Suppressor macrophage treated with lipopolysaccharide for 1 hour (primary cell): ENCODE data around the gene GAB1.

ENCODE experiments used
- DNase-seq, 3 donors: peaks; one replicate each; pipeline ENCODE4 v3.0.0-alpha.2; 2020 to 2022

The GAB1 gene

DNA sequence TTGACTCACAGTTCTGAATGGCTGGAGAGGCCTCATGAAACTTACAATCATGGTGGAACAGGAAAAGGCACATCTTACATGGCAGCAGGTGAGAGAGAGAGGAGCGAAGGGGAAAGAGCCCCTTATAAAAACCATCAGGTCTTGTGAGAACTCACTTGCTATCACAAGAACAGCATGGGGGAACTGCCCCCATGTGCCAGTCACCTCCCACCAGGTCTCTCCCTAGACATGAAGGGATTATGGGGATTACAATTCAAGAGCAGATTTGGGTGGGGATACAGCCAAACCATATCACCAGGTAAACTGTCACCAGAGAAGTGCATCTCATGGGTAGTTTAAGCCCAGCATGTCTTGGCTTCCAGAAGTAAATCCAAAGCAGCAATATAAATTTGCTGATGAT, 169.4 kb downstream of the GAB1 start:
- no peak for DNase-seq

DNA sequence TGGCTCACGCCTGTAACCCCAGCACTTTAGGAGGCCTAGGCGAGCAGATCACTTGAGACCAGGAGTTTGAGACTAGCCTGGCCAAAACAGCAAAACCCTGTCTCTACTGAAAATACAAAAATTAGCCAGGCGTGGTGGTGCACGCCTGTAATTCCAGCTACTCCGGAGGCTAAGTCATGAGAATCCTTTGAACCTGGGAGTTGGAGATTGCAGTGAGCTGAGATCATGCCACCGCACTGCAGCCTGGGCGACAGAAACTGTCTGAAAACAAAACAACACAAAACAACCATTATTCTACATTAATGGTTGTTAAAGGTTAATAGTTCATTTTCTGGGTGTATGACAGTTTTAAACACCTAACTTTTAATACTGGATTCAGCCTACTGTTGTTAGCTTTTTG, 175.2 kb downstream of the GAB1 start:
- no peak for DNase-seq

DNA sequence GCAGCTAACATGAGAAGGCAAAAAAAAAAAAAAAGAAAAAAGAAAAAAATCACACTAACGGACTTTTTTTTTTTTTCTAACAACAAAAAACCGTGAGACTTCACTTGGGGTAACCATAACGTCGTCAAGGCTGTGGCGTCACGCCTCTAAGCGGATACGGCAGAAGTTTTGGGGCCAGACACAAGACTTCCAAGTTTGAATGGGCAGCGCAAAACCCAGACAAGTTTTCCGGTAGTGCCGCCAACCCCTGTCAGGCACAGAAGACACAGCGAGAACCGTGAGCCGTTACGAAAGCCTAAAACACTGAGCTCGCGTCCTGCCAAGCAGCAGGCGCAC, 176.3 kb downstream of the GAB1 start:
- DNase-seq: peak in 2 of 3 donors; percentile 91 to 92

DNA sequence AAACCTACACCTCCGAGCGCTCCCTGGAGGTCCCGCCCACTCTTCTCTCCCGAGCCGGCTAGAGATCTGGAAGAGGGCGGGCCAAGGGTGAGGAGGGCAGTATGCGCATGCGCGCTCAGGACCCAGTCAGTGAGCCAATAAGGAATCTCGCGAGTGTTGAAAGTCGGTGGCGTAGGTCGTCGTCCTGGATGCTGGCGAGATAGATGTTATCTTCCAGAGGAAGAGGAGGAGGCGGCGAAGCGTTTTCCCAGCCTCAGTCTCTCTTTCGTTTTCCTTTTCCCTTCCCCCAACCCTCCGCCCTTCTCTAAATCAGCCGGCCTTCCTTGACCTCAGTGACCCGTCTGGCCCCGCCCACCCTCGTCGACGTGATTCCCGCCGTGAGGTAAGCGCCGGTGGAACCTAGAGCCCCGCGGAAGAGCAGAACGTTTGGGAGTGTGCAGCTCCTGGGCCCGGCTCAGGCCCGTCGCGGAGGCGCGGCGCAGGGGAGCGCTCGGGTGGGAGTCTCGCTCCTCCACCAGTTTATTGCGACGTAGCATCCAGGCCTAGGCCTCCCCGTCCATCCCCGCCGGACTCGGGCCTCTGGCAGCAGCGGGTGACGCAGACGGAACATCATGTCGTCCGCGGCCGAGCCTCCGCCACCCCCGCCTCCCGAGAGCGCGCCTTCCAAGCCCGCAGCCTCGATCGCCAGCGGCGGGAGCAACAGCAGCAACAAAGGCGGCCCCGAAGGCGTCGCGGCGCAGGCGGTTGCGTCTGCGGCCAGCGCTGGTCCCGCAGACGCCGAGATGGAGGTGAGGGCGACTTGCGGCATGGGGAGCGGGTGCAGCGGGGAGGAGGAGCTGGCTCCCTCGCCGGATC, 176.9 kb downstream of the GAB1 start, which contains the start of gene SMARCA5:
SMARCA5 (plus strand) TSS at position 389 of the 855 bp plus-strand sequence; CDS start at position 612, 223 bp downstream.
- DNase-seq: peak; percentile 98 to 100 (median 99)

DNA sequence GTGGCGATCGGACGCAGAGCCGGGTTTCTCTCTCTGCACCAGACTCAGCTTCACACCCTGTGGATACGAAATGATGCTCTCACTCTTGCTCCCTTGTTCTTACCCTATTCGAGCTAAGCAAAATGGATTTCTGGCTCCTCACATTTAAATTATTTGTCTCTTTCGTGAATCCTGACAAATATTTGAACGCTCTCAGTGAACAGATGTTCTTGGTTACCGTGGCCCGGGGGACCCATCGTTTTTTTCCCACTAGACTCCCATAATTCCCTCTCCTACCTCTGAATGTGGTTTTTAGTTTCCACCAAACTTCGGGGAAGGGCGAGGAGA, 177.5 kb downstream of the GAB1 start:
- DNase-seq: no peak

DNA sequence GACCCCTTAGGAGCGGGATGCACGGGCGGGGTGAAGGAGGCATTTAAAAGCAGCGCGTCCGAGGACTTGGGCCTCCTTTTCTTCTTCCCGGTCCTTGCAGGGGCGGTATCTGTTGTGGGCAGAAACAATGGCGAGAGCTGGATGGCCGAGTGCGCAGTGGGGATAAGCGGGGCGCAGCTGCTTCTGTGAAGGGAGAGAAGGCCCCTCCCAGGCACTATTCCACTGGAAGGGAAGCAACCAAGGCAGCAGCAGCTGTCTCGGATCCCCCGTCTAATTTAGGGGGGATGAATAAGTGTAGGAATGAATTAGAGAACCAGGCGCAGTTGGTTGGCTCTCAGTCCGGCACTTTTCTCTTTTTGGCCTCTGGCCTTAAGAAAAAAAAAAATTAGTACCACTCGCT, 177.8 kb downstream of the GAB1 start:
- peak; percentile 51 to 64 (median 58) for DNase-seq

DNA sequence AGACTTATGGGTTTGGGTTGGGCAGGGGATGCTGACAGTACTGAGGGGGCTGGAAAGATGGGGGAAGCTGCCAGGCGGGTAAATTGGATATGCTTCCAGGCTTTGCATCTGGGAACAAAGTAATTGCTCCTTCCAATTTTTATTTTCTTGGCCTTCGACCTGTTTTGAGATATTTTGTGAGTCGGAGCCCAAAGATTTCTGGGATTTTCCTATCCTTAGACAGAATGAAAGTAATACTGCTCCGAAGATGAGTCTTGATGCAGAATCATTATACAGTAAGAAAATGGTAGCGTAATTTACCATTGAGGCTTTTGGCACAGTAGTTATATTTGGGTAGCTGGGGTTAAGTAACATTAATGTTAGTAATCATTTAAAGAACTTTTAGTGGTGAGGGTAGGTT, 178.2 kb downstream of the GAB1 start:
- DNase-seq: peak in 2 of 3 donors; percentile 32 to 58

DNA sequence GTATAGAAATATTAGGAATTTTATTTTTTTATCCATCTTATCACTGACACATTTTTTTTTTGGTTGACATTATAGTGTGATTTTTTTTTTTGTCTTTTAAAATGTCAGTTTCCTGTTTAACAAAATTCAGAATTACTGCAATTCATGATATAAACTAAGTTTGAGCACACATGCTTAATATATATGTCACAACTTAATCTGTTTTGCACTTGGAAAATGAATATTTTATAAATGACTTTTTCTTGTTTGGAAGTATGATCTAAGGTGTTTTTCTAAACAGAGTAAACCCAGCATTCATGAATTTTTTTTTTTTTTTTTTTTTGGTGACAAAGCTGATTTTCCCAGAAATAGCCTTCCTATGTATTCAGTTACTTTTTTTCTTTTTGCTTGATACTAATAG, 179.2 kb downstream of the GAB1 start:
- DNase-seq: no peak

DNA sequence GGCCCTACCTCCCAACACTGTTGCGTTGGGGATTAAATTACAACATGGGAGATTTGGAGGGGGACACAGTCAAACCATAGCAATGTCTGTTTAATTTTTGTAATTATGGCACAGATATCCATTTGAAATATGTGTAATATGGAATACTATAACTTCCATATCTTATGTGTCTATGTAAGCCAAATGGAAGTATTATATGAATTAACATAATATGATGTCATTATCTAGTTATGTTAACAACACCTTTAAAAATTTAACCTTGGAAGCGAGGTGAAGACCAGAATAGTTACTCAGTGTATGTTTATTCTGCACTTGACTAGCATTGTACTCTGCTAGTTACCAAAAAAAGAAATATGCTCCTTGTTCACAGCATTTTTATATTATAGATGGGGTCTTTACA, 181.1 kb downstream of the GAB1 start:
- DNase-seq: no peak
